GM18867 (cell line): ENCODE measurements around the gene ANKRD63.

ENCODE experiments used
- ATAC-seq: cut with Tn5 transposase; IDR thresholded peaks from one replicate; pipeline ENCODE4 v1.9.1; 2021; ENCODE audit warnings: mild to moderate bottlenecking, moderate library complexity; ENCODE audit not compliant: unreplicated experiment

Gene ANKRD63

DNA sequence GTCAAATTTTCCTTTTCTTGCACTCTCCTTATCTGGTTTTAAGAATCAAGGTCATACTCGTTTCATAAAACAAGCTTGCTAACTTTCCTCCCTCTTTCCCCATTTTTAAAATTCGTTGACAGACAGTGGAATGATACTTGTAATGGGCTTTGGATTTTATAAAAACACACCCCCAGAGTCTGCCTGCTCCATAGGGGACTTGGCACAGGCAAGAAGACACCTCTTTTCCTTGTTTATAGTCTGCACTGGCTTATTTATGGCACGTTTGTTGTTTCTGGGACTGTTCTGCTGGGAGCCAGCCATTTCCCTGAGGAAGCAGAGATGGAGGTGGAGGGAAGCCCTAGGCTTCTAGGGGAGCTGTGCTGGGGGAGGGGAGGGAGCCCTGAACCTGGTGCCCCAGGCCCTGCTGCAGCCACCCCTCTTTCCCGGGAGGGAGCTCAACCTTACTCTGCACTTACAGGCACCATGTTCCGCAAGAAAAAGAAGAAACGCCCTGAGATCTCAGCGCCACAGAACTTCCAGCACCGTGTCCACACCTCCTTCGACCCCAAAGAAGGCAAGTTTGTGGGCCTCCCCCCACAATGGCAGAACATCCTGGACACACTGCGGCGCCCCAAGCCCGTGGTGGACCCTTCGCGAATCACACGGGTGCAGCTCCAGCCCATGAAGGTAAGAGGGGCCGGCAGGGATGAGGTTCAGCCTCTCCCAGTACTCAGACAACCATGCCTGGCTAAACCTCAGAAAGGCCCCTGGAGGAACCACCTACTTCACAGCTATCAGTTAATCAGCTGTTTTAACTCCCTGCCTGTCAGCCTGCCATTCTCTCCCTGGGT, 18.3 kb downstream of the ANKRD63 start:
- no peak for ATAC-seq

DNA sequence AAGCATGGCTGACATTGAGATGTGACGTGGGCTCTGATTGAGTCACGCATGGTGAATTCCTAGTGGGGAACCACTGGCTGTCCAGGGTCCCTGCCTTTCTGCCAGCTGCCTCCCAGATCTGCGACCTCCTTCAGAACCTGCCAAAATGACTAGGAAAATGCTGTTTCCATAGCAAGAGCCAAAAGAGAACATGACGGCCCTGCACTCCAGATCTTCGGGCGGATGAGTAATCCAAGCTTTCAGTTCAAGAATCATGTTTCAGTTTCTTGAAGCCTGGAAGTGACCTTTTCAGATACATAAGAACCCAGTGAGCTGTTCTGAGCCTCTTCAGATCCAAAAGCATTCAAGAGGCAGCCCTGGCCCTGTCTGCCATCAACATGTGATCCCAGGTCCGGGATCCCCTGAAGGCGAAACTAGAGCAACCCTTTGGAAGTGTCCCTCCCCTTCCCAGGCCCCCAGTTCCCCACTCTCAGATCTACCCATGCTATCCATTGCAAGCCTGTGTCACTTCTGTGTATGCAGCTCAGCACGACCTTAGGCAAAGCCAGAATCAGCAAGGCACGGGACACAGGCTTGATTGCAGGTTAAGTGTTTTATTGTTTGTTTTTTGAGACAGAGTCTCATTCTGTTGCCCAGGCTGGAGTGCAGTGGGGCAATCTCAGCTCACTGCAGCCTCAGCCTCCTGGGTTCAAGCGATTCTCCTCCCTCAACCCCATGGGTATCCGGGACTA, 19.7 kb downstream of the ANKRD63 start:
- ATAC-seq, result no peak

- ATAC-seq, result no peak
These were observed 23.8 kb downstream of the ANKRD63 start for GRCh38 chr15:40259021-40259420.

DNA sequence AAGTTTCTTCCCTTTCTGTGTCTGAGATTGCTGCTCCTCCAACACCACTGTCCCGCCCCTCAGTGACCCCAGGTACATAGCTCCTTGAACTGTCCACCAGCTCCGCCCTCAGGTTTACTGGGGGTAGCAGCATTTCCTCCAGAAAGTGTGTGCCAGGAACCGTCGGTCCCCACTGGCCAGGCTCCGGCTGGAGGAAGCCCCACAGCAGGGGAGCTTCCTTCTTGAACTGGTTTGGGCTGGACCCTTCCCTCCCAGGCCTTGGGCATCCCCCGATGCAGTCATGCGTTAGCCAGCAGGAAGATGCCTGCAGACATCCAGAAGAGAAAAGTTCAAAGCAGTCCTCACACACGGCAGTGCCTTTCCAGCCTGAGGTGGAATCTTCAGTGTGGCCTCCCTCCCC, 24.3 kb downstream of the ANKRD63 start:
- ATAC-seq, result no peak

GRCh38 chr15:40257656-40258450, 25.0 kb downstream of the ANKRD63 start:
- ATAC-seq, result no peak

- no peak for ATAC-seq
These were observed 26.1 kb downstream of the ANKRD63 start for GRCh38 chr15:40256638-40257235.

GRCh38 chr15:40255033-40255432, 27.8 kb downstream of the ANKRD63 start:
- ATAC-seq, result no peak

GRCh38 chr15:40254452-40254851, 28.4 kb downstream of the ANKRD63 start:
- ATAC-seq, result no peak

GRCh38 chr15:40253167-40253790, 29.6 kb downstream of the ANKRD63 start:
- no peak for ATAC-seq

DNA sequence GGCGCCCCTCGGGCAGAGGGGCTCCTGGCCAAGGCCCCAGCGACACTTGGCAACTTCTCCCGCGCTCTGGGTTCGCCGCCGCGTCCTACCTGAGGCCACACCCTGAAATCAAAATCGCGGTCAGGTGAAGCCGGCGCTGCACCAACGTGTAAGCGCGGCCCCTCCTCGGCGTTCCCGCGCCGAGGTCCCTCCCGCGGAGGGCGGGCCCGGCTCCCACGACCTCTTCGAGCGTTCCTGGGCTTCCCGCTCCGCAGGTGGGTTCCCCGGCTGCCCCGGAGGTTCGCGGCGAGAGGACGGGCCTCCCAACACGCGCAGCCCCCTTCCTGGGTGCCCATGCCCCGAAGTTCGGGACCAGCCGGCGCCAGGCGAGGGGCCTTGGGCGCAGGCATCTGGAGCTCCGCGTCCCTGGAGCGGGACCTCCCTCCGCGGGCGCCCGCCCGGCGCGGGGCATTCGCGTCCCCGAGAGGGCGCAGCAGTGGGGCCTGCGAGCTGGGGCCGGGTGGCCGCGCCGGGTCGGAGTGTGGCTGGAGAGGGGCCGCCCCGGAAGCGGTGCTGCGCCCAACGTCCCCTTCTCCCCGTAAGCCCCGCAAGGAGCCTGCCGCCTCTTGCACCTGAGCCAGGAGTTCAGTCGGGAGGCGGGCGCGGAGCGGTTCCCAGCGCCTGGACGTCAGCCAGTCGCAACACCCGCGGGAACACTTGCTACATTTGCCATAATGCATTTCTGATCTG, 30.3 kb downstream of the ANKRD63 start:
- ATAC-seq, result no peak

DNA sequence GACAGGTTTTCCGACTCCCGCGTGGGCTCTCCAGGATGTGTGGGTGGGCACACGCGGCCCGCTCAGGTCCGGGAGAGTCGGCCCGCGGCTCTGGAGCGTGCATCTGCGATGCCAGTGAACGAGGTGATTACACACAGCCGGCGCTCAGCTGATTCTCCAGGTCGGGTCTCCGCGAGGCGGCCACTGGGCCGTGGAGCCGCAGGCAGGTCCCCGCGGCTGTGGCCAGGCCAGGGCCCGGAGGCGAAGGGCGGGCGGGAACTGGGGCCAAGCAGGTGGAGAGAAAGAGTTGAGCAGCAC, 30.8 kb downstream of the ANKRD63 start:
- no peak for ATAC-seq

GRCh38 chr15:40251486-40252140, 31.3 kb downstream of the ANKRD63 start:
- ATAC-seq, result no peak

GRCh38 chr15:40250771-40251483, 31.9 kb downstream of the ANKRD63 start:
- ATAC-seq, result no peak

DNA sequence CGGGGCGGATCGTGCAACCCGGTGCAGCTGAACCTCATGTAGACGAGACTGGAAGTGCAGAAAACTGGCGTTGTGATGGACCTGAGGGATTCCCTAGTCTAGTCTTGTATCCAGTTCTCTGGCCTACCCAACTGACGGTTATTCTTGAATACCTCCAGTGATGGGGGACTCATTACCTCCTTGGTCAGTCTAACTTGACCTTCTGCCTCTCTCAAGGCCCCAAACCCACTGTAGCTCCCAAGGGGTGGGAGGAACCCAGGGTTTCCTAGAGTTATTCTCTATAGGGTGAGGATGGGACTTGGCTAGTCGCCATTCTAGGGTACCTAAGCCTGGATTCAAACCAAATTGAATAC, 32.6 kb downstream of the ANKRD63 start:
- ATAC-seq, result no peak

DNA sequence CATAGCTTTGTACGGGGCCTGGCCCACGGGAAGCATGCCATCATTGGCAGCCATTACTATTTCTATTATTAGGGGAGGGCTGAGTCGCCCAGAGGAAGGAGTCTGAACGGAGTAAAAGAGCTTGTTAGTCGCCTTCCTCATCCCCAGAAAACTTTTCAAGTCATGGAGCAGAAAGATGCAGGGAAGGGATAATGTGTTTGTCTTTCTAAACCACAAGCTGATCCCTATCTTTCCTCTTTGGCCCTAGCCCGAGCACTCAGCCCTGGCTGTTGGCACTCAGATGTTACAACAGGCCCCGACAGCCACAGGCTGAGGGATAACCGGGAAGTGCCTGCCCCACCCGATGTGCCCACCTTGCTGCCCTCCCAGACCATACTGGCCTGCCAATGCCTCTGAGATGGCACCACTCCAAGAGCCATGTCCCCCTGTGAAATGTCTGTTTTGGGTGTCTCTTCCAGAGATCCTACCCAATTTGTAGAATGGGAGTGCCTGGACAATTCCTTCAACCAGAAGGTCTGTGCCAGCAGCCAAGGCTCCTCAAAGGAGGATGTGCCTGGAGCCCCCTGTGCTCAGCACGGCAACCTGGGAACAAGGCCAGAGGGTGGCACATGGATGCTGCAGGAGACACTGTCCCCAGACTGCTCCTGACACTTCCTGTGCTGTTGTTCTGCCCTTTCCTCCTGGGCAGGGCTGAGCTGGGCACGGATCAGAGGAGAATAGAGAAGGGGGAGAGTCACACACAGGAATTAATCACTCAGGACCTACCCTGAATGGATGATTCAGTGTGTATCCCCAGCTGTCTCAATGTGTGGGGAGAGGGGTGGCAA, 33.2 kb downstream of the ANKRD63 start:
- no peak for ATAC-seq

DNA sequence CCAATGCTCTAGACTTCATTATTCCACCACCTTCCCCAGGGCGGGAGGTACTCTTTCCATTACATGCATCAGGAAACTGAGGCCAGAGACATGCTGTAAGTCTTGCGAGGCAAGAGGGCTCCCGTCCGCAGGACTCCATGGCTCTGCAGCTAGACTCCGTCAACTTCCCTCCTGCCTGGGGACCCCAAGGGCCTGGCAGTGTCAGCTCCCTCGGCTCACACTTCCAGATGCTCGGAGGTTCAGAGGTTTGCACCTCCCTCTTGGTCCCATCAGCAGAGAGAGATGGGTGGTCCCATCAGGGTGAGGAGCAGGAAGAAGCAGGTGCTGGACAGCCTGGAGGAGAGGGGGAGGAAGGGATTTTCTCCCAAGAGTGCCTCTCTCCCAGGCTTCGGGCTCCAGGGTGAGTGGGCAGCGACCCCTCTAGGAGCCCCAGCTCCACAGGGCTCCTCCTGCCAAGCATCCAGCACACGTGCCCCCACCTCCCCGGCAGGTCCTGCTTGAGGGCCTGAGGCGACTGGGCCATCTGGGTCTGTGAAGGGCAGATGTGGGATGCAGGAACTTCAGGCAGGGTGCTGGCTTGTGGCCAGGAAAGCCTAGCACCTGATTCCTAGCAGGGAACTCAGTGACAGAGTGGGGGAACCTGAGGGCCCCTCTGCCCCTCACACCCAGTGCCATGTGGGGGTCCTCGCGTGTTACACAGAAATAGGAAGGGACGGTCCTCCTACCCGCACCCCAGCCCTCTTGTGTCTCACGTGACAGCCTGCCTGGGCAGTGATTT, 34.7 kb downstream of the ANKRD63 start:
- no peak for ATAC-seq

DNA sequence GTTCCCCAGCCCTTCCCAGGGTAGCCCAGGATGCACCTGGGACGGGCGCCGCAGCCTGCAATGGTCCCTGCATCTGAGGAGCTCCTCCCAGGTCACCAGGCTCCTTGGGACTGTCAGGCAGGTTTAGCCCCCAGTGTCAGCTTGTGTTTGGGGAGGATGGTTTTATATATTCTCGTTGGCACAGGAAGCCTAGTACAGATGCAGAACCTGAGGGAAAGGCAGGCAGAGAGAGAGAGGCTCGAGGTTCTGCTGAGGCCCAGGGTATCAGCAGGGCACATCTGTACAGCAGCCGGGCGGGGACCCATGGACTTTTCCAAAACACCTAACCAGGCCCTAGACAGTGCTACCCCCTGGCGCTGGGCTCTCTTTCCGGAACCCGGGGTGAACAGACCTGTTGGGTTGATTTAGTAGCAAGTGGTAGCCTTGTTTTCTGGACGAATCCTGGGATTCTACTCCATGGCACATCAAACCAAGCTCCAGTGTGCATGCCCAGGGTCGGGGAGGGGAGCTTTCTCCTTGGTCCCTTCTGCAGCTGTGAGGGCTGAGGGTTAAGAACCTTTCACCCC, 35.4 kb downstream of the ANKRD63 start:
- ATAC-seq, result no peak
